ENCODE measurements around the gene PIWIL4.

The PIWIL4 gene

DNA sequence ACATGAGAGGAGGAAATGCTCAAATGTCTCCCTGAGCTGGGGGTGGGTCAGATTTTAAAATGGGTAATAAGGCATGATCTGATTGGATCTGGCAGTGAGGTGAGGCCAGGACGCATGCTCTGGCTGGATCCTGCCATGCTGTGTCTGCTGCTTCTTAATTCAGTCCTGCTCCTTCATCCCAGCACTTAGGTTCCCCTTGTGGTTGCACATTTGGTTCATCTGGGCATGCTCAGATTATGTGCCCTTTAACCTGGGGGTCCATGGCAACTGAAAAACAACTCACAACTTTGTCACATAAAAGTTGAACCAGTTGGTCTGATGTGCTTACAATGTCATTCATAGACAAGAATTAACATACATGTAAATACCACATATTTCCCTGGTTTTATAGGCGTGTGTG, 67.9 kb downstream of the PIWIL4 start:
- Histone ChIP-seq H3K4me1 (ENCODE audit: insufficient read depth, low read length, poor library complexity, severe bottlenecking) (no peaks in the 10 kb centered on the region), H3F3A (ENCODE audit: low read depth) (no peaks in the 10 kb centered on the region), H3K4me3 (ENCODE audit: low read length, poor library complexity, severe bottlenecking) (no peak overlapping the region), H3K9me3 (ENCODE audit: insufficient read depth, low read depth, low read length) (no peaks in the 10 kb centered on the region), H4K20me1 (ENCODE audit: insufficient read depth, low read length, poor library complexity, severe bottlenecking) (no peaks in the 10 kb centered on the region), H3K79me2 (ENCODE audit: insufficient read depth, low read length) (no peaks in the 10 kb centered on the region), H3K4me2 (ENCODE audit: low read depth, low read length, poor library complexity, severe bottlenecking) (no peak overlapping the region), H3K9me2 (replicated peaks; ENCODE audit: low read depth, low read length) (no peaks in the 10 kb centered on the region), H3K36me3 (ENCODE audit: insufficient read depth, low read length) (no peaks in the 10 kb centered on the region), H2AFZ (ENCODE audit: low read length) (peak overlapping the region; percentile 36; the same call in 1 of the 2 replicates), H3K27me3 (ENCODE audit: insufficient read depth, low read length, poor library complexity, severe bottlenecking) (no peaks in the 10 kb centered on the region), H3K9ac (ENCODE audit: low read depth, low read length, poor library complexity, severe bottlenecking) (no peak overlapping the region)
- TF ChIP-seq, protein P1, sequence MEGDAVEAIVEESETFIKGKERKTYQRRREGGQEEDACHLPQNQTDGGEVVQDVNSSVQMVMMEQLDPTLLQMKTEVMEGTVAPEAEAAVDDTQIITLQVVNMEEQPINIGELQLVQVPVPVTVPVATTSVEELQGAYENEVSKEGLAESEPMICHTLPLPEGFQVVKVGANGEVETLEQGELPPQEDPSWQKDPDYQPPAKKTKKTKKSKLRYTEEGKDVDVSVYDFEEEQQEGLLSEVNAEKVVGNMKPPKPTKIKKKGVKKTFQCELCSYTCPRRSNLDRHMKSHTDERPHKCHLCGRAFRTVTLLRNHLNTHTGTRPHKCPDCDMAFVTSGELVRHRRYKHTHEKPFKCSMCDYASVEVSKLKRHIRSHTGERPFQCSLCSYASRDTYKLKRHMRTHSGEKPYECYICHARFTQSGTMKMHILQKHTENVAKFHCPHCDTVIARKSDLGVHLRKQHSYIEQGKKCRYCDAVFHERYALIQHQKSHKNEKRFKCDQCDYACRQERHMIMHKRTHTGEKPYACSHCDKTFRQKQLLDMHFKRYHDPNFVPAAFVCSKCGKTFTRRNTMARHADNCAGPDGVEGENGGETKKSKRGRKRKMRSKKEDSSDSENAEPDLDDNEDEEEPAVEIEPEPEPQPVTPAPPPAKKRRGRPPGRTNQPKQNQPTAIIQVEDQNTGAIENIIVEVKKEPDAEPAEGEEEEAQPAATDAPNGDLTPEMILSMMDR (conservative IDR thresholded peaks at IDR 0.05; ENCODE audit: low read length): no peak
- no peak for TF ChIP-seq EZH2phosphoT487 (IDR thresholded peaks at IDR 0.05; ENCODE audit: borderline replicate concordance)

GRCh38 chr11:94636388-94636949, 69.3 kb downstream of the PIWIL4 start:
- H3K4me3 ChIP-seq (ENCODE audit: low read length, poor library complexity, severe bottlenecking): no peak overlapping the region
- H3K9me3 ChIP-seq (ENCODE audit: insufficient read depth, low read depth, low read length): no peaks in the 10 kb centered on the region
- H3K79me2 ChIP-seq (ENCODE audit: insufficient read depth, low read length): no peaks in the 10 kb centered on the region
- H4K20me1 ChIP-seq (ENCODE audit: insufficient read depth, low read length, poor library complexity, severe bottlenecking): no peaks in the 10 kb centered on the region
- H3K9ac ChIP-seq (ENCODE audit: low read depth, low read length, poor library complexity, severe bottlenecking): no peak overlapping the region
- H3K27me3 ChIP-seq (ENCODE audit: insufficient read depth, low read length, poor library complexity, severe bottlenecking): no peaks in the 10 kb centered on the region
- H2AFZ ChIP-seq (ENCODE audit: low read length): peak overlapping the region; percentile 31; the same call in 1 of the 2 replicates
- TF ChIP-seq EZH2phosphoT487 (IDR thresholded peaks at IDR 0.05; ENCODE audit: borderline replicate concordance): no peak
- TF ChIP-seq, protein P1 (conservative IDR thresholded peaks at IDR 0.05; ENCODE audit: low read length): no peak
- no peaks in the 10 kb centered on the region for H3F3A ChIP-seq (ENCODE audit: low read depth)
- H3K4me1 ChIP-seq (ENCODE audit: insufficient read depth, low read length, poor library complexity, severe bottlenecking): no peaks in the 10 kb centered on the region
- H3K4me2 ChIP-seq (ENCODE audit: low read depth, low read length, poor library complexity, severe bottlenecking): no peak overlapping the region
- H3K36me3 ChIP-seq (ENCODE audit: insufficient read depth, low read length): no peaks in the 10 kb centered on the region
- H3K9me2 ChIP-seq (replicated peaks; ENCODE audit: low read depth, low read length): no peaks in the 10 kb centered on the region

DNA sequence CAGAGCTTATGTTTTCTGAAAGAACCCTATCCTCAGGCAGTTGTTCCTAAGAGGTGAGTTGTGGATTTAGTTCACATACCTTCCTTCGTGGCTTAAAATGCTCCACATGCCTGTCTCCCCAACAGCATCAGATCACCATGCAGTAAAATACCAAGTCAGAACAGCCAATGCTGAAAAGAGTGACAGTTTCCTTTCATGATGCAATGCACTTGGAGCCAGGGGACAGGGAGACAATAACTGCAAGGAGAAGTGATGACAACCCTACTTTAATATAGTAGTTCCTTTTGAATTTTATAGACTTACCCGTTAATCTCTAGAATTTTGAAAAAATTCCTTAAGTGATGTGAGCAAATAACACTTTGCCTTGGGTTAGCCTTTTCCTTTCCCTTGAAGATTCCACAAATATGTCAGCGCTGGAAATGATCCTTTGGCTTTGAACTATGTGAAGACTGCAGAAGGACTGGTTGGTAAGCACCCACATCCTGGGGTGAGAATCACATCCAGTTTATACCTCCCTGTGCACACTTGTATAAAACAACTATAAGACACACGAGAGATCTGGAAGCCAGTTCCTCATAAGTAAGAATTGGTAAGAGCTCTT, 71.2 kb downstream of the PIWIL4 start:
- Histone ChIP-seq H3K4me3 (ENCODE audit: low read length, poor library complexity, severe bottlenecking) (no peak overlapping the region), H3K9ac (ENCODE audit: low read depth, low read length, poor library complexity, severe bottlenecking) (no peak overlapping the region), H3K36me3 (ENCODE audit: insufficient read depth, low read length) (no peaks in the 10 kb centered on the region), H3K79me2 (ENCODE audit: insufficient read depth, low read length) (no peaks in the 10 kb centered on the region), H3K27me3 (ENCODE audit: insufficient read depth, low read length, poor library complexity, severe bottlenecking) (no peaks in the 10 kb centered on the region), H4K20me1 (ENCODE audit: insufficient read depth, low read length, poor library complexity, severe bottlenecking) (no peaks in the 10 kb centered on the region), H3F3A (ENCODE audit: low read depth) (no peaks in the 10 kb centered on the region), H3K4me2 (ENCODE audit: low read depth, low read length, poor library complexity, severe bottlenecking) (no peak overlapping the region), H2AFZ (ENCODE audit: low read length) (peak overlapping the region; percentile 74), H3K9me3 (ENCODE audit: insufficient read depth, low read depth, low read length) (no peaks in the 10 kb centered on the region), H3K4me1 (ENCODE audit: insufficient read depth, low read length, poor library complexity, severe bottlenecking) (no peaks in the 10 kb centered on the region), H3K9me2 (replicated peaks; ENCODE audit: low read depth, low read length) (no peaks in the 10 kb centered on the region)
- TF ChIP-seq, protein P1 (conservative IDR thresholded peaks at IDR 0.05; ENCODE audit: low read length): no peak
- no peak for TF ChIP-seq EZH2phosphoT487 (IDR thresholded peaks at IDR 0.05; ENCODE audit: borderline replicate concordance)
